GM23338 (cell line): ENCODE data around the gene CDC23. TPM values are rescaled to one million over a fixed set of nuclear protein-coding genes. Genes with fewer than 3 reads are reported as not detected.

Experiments
- ATAC-seq: fragments of 200-7000 bp; cut with Tn5 transposase; 3 replicates; pipeline ENCODE4 v1.9.1; 2020
- DNase-seq: peaks from one replicate; pipeline ENCODE4 v3.0.0-alpha.2; 2015; ENCODE audit warnings: low spot score
- H2AFZ ChIP-seq: fragments of 200-600 bp; sonication (generic); 2 replicates; pipeline ENCODE4 v1.8.0; 2016; ENCODE audit warnings: antibody characterized with exemption, mild to moderate bottlenecking, moderate library complexity
- H3F3A ChIP-seq: fragments of 200-600 bp; sonication (generic); replicated peaks from 2 replicates; pipeline ENCODE4 v1.8.0; 2017; ENCODE audit warnings: antibody characterized with exemption, mixed run types, low read depth
- H3K27ac ChIP-seq: fragments of 200-600 bp; sonication (generic); 2 replicates; pipeline ENCODE4 v1.6.1; 2016; ENCODE audit warnings: low read depth
- H3K27me3 ChIP-seq: fragments of 200-600 bp; sonication (generic); 2 replicates; pipeline ENCODE4 v1.8.0; 2016; ENCODE audit warnings: mild to moderate bottlenecking, mixed run types, moderate library complexity; ENCODE audit not compliant: insufficient read depth
- H3K36me3 ChIP-seq: fragments of 200-600 bp; sonication (generic); 2 replicates; pipeline ENCODE4 v1.8.0; 2016; ENCODE audit warnings: mild to moderate bottlenecking; ENCODE audit not compliant: insufficient read depth
- H3K4me1 ChIP-seq: fragments of 200-600 bp; sonication (generic); 2 replicates; pipeline ENCODE4 v1.8.0; 2016; ENCODE audit warnings: mild to moderate bottlenecking, moderate library complexity; ENCODE audit not compliant: insufficient read depth
- H3K4me2 ChIP-seq: fragments of 200-600 bp; sonication (generic); 2 replicates; pipeline ENCODE4 v1.7.1; 2017; ENCODE audit warnings: mixed run types
- H3K4me3 ChIP-seq: fragments of 200-600 bp; sonication (generic); 2 replicates; pipeline ENCODE4 v1.6.1; 2016; ENCODE audit warnings: mixed run types
- H3K79me2 ChIP-seq: fragments of 200-600 bp; sonication (generic); replicated peaks from 2 replicates; pipeline ENCODE4 v1.8.0; 2017; ENCODE audit warnings: mild to moderate bottlenecking; ENCODE audit not compliant: insufficient read depth
- H3K9me2 ChIP-seq: fragments of 200-600 bp; sonication (generic); 2 replicates; pipeline ENCODE4 v1.8.0; 2017; ENCODE audit not compliant: insufficient read depth
- H4K20me1 ChIP-seq: fragments of 200-600 bp; sonication (generic); replicated peaks from 2 replicates; pipeline ENCODE4 v1.8.0; 2017; ENCODE audit warnings: mild to moderate bottlenecking; ENCODE audit not compliant: insufficient read depth
- H3K27ac Mint-ChIP-seq: 2 replicates; pipeline ENCODE4 v1.8.0; 2020; ENCODE audit warnings: inconsistent platforms, mild to moderate bottlenecking, moderate library complexity, mixed read lengths
- H3K27me3 Mint-ChIP-seq: 3 replicates; pipeline ENCODE4 v1.8.0; 2022; ENCODE audit warnings: low read depth, mild to moderate bottlenecking, moderate library complexity, mixed read lengths, inconsistent platforms; ENCODE audit not compliant: insufficient read depth, poor library complexity
- H3K36me3 Mint-ChIP-seq: 3 replicates; pipeline ENCODE4 v1.8.0; 2021; ENCODE audit warnings: low read depth, mild to moderate bottlenecking, inconsistent platforms, moderate library complexity, mixed read lengths
- H3K4me1 Mint-ChIP-seq: 3 replicates; pipeline ENCODE4 v1.8.0; 2020; ENCODE audit warnings: mild to moderate bottlenecking, inconsistent platforms, mixed read lengths
- H3K4me3 Mint-ChIP-seq: 3 replicates; pipeline ENCODE4 v1.8.0; 2021; ENCODE audit warnings: moderate library complexity, mild to moderate bottlenecking, inconsistent platforms, mixed read lengths
- H3K9me3 Mint-ChIP-seq: 3 replicates; pipeline ENCODE4 v1.8.0; 2020; ENCODE audit warnings: moderate library complexity, mild to moderate bottlenecking, inconsistent platforms, mixed read lengths
- CREB1 ChIP-seq: fragments of 250-450 bp; sonication (Bioruptor Pico); IDR thresholded peaks from 2 replicates; pipeline ENCODE4 v1.5.0; 2020; ENCODE audit warnings: low read depth, mild to moderate bottlenecking, moderate library complexity
- EZH2 ChIP-seq: fragments of 200-600 bp; sonication (generic); IDR thresholded peaks from one replicate; pipeline ENCODE4 v1.8.0; 2017; ENCODE audit warnings: antibody characterized with exemption, mild to moderate bottlenecking, low read depth; ENCODE audit not compliant: unreplicated experiment
- EZH2phosphoT487 ChIP-seq: fragments of 200-600 bp; sonication (generic); IDR thresholded peaks from one replicate; pipeline ENCODE4 v1.8.1; 2018; ENCODE audit warnings: antibody characterized with exemption; ENCODE audit not compliant: unreplicated experiment
- JUNB ChIP-seq: IDR thresholded peaks from one replicate; pipeline ENCODE4 v1.6.1; 2016; ENCODE audit warnings: antibody characterized with exemption; ENCODE audit not compliant: unreplicated experiment
- NANOG ChIP-seq: IDR thresholded peaks from 2 replicates; pipeline ENCODE4 v1.6.1; 2016; ENCODE audit warnings: antibody characterized with exemption, borderline replicate concordance
- STAT1 ChIP-seq: IDR thresholded peaks from one replicate; pipeline ENCODE4 v1.6.1; 2016; ENCODE audit warnings: antibody characterized with exemption; ENCODE audit not compliant: unreplicated experiment
- ZNF114 ChIP-seq: fragments of 250-450 bp; sonication (Bioruptor Pico); IDR thresholded peaks from 2 replicates; pipeline ENCODE4 v1.5.0; 2020; ENCODE audit warnings: mild to moderate bottlenecking, moderate library complexity
- ZNF331 ChIP-seq: fragments of 250-450 bp; sonication (Bioruptor Pico); IDR thresholded peaks from 2 replicates; pipeline ENCODE4 v1.5.0; 2020; ENCODE audit warnings: low read depth, mild to moderate bottlenecking, moderate library complexity
- polyA plus RNA-seq: library from polyadenylated mRNA; unstranded; fragments of >200 nt; fragmentation: Nextera tagmentation; extraction: Ambion mirVana; gene quantifications from 2 replicates; pipeline ENCODE4 v1.2.1, GENCODE V29; 2016
- total RNA-seq: library from RNA; depleted of rRNA; stranded (reverse); fragments of >200 nt; shearing (Covaris generic); gene quantifications from 2 replicates; pipeline ENCODE4 v1.2.3, GENCODE V29; 2014
- TF ChIP-seq, protein P1 (sequence below): IDR thresholded peaks from 2 replicates; pipeline ENCODE4 v1.6.1; 2016; ENCODE audit warnings: antibody characterized with exemption
- TF ChIP-seq, protein P2 (sequence below), 2 experiments: fragments of 200-600 bp in 1 of 2; sonication (generic) in 1 of 2; conservative IDR thresholded peaks; 2 replicates each; pipeline versions ENCODE4 v1.5.1 to v1.6.1; 2016 to 2017; ENCODE audit warnings: antibody characterized with exemption in 2 of 2, low read depth in 2 of 2, mild to moderate bottlenecking in 2 of 2, moderate library complexity in 1 of 2
- TF ChIP-seq, protein P3 (sequence below): fragments of 250-450 bp; sonication (Bioruptor Pico); IDR thresholded peaks from 2 replicates; pipeline ENCODE4 v1.5.0; 2020; ENCODE audit warnings: mild to moderate bottlenecking, moderate library complexity

CDC23 gene
- total and polyA plus RNA-seq, 2 experiments from 2014 or later = 28.0 to 45.9 TPM

DNA sequence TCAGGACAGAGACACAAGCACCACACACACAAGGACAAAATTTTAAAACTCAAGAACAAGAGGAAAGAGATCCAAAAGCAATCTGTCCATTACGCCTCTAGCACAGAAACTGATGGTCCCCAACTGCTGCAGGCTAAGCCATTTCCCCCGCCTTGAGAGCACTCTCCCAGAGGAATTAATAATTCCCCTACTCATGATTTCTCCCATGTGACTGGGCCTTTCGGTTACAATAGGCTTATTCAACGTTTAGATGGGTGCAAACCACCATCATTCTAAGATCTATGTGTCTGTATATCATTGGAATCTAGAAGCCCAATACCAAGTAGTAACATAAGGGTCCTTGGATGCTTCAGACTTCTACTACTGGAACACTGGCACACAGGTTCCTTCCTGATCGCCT is 53.5 kb downstream of the CDC23 start:
- Histone ChIP-seq H2AFZ (no peak overlapping the region), H3K27ac (no peak overlapping the region), H3K36me3 (peaks cover 74% of the 10 kb centered on the region), H3K27me3 (no peaks in the 10 kb centered on the region), H3F3A (no peaks in the 10 kb centered on the region), H4K20me1 (peaks cover 6% of the 10 kb centered on the region), H3K4me2 (no peak overlapping the region), H3K79me2 (no peaks in the 10 kb centered on the region), H3K4me3 (no peak overlapping the region), H3K9me2 (no peaks in the 10 kb centered on the region), H3K4me1 (no peaks in the 10 kb centered on the region)
- Mint-ChIP-seq H3K9me3 (no peaks in the 10 kb centered on the region), H3K27me3 (peaks cover 1% of the 10 kb centered on the region), H3K27ac (no peak overlapping the region), H3K4me1 (no peaks in the 10 kb centered on the region), H3K36me3 (peaks cover 81% of the 10 kb centered on the region), H3K4me3 (no peak overlapping the region)
- DNase-seq (no peak), ATAC-seq (no peak)
- TF ChIP-seq JUNB (no peak), NANOG (no peak), ZNF331 (CRISPR knock-in tag) (no peak), ZNF114 (CRISPR knock-in tag) (no peak)
- TF ChIP-seq, protein P1, sequence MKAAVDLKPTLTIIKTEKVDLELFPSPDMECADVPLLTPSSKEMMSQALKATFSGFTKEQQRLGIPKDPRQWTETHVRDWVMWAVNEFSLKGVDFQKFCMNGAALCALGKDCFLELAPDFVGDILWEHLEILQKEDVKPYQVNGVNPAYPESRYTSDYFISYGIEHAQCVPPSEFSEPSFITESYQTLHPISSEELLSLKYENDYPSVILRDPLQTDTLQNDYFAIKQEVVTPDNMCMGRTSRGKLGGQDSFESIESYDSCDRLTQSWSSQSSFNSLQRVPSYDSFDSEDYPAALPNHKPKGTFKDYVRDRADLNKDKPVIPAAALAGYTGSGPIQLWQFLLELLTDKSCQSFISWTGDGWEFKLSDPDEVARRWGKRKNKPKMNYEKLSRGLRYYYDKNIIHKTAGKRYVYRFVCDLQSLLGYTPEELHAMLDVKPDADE = no peak

DNA sequence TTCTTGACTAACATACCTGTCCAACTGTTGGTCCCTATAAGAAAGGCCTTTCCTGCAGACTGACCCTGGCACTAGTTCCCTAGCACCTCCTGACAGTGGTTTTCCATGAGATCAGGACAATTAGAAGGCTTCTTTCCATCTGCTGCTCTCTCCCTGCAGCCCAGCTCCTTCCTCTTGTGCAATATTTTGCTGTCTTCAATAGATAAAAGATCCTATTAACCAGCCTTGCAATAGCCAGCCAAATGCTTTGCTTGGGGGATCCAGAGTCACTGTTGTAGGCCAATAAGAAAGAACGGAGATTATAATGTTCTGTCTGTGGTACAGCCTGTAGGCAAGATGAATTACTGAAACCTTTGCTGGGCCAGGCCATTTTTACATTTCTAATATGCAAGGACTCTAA is 55.5 kb downstream of the CDC23 start:
- H3K27ac ChIP-seq = no peak overlapping the region
- no peak for ATAC-seq
- no peak overlapping the region for H3K4me2 ChIP-seq
- Mint-ChIP-seq H3K9me3 (no peaks in the 10 kb centered on the region), H3K36me3 (peaks cover 61% of the 10 kb centered on the region), H3K27ac (no peak overlapping the region), H3K27me3 (peaks cover 3% of the 10 kb centered on the region), H3K4me1 (no peaks in the 10 kb centered on the region), H3K4me3 (no peak overlapping the region)
- H3K9me2 ChIP-seq = no peaks in the 10 kb centered on the region
- no peaks in the 10 kb centered on the region for H3K79me2 ChIP-seq
- no peaks in the 10 kb centered on the region for H3K27me3 ChIP-seq
- no peak overlapping the region for H3K4me3 ChIP-seq
- peaks cover 55% of the 10 kb centered on the region for H3K36me3 ChIP-seq
- no peak for DNase-seq
- TF ChIP-seq, protein P2, sequence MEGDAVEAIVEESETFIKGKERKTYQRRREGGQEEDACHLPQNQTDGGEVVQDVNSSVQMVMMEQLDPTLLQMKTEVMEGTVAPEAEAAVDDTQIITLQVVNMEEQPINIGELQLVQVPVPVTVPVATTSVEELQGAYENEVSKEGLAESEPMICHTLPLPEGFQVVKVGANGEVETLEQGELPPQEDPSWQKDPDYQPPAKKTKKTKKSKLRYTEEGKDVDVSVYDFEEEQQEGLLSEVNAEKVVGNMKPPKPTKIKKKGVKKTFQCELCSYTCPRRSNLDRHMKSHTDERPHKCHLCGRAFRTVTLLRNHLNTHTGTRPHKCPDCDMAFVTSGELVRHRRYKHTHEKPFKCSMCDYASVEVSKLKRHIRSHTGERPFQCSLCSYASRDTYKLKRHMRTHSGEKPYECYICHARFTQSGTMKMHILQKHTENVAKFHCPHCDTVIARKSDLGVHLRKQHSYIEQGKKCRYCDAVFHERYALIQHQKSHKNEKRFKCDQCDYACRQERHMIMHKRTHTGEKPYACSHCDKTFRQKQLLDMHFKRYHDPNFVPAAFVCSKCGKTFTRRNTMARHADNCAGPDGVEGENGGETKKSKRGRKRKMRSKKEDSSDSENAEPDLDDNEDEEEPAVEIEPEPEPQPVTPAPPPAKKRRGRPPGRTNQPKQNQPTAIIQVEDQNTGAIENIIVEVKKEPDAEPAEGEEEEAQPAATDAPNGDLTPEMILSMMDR (conservative IDR thresholded peaks at IDR 0.05; ENCODE audit: low read depth in 2 of 2) = no peak
- TF ChIP-seq ZNF331 (CRISPR knock-in tag) (no peak), CREB1 (CRISPR knock-in tag) (no peak), EZH2phosphoT487 (no peak), EZH2 (no peak), JUNB (no peak), STAT1 (no peak), ZNF114 (CRISPR knock-in tag) (no peak)
- TF ChIP-seq, protein P3, sequence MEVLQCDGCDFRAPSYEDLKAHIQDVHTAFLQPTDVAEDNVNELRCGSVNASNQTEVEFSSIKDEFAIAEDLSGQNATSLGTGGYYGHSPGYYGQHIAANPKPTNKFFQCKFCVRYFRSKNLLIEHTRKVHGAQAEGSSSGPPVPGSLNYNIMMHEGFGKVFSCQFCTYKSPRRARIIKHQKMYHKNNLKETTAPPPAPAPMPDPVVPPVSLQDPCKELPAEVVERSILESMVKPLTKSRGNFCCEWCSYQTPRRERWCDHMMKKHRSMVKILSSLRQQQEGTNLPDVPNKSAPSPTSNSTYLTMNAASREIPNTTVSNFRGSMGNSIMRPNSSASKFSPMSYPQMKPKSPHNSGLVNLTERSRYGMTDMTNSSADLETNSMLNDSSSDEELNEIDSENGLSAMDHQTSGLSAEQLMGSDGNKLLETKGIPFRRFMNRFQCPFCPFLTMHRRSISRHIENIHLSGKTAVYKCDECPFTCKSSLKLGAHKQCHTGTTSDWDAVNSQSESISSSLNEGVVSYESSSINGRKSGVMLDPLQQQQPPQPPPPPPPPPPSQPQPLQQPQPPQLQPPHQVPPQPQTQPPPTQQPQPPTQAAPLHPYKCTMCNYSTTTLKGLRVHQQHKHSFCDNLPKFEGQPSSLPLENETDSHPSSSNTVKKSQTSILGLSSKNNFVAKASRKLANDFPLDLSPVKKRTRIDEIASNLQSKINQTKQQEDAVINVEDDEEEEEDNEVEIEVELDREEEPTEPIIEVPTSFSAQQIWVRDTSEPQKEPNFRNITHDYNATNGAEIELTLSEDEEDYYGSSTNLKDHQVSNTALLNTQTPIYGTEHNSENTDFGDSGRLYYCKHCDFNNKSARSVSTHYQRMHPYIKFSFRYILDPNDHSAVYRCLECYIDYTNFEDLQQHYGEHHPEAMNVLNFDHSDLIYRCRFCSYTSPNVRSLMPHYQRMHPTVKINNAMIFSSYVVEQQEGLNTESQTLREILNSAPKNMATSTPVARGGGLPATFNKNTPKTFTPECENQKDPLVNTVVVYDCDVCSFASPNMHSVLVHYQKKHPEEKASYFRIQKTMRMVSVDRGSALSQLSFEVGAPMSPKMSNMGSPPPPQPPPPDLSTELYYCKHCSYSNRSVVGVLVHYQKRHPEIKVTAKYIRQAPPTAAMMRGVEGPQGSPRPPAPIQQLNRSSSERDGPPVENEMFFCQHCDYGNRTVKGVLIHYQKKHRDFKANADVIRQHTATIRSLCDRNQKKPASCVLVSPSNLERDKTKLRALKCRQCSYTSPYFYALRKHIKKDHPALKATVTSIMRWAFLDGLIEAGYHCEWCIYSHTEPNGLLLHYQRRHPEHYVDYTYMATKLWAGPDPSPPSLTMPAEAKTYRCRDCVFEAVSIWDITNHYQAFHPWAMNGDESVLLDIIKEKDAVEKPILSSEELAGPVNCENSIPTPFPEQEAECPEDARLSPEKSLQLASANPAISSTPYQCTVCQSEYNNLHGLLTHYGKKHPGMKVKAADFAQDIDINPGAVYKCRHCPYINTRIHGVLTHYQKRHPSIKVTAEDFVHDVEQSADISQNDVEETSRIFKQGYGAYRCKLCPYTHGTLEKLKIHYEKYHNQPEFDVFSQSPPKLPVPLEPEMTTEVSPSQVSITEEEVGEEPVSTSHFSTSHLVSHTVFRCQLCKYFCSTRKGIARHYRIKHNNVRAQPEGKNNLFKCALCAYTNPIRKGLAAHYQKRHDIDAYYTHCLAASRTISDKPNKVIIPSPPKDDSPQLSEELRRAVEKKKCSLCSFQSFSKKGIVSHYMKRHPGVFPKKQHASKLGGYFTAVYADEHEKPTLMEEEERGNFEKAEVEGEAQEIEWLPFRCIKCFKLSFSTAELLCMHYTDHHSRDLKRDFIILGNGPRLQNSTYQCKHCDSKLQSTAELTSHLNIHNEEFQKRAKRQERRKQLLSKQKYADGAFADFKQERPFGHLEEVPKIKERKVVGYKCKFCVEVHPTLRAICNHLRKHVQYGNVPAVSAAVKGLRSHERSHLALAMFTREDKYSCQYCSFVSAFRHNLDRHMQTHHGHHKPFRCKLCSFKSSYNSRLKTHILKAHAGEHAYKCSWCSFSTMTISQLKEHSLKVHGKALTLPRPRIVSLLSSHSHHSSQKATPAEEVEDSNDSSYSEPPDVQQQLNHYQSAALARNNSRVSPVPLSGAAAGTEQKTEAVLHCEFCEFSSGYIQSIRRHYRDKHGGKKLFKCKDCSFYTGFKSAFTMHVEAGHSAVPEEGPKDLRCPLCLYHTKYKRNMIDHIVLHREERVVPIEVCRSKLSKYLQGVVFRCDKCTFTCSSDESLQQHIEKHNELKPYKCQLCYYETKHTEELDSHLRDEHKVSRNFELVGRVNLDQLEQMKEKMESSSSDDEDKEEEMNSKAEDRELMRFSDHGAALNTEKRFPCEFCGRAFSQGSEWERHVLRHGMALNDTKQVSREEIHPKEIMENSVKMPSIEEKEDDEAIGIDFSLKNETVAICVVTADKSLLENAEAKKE = no peak
- TF ChIP-seq, protein P1 = no peak
- H4K20me1 ChIP-seq = peaks cover 6% of the 10 kb centered on the region
- no peaks in the 10 kb centered on the region for H3K4me1 ChIP-seq
- no peak overlapping the region for H2AFZ ChIP-seq
- no peaks in the 10 kb centered on the region for H3F3A ChIP-seq
